ENCODE data around the gene PRSS22. TPM values are rescaled to one million over a fixed set of nuclear protein-coding genes. Genes with fewer than 3 reads are reported as not detected.

PRSS22 gene
- total RNA-seq, 3 donors from 2014 or later, result 0.37 TPM; not detected in 2

DNA sequence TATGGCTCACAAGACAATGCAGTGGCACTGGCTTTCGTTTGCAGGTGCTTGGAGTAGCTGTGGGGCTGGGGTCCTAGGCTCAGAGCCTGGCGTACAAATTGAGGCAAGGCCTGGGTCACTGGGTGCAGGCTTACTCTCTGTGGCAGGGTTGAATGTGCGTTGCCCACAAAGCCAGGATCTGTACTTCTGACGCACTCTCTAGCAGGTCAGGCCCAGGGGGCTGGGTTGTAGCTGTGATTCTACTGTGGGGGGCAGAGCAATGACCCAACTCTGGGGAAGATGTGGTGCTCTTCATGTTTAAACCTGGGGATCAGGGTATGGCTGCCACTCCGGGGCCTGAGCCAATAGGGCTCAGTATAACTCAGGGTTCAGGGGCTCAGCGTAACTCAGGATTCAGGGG is 47.3 kb downstream of the PRSS22 start:
- H3K27me3 Mint-ChIP-seq (ENCODE audit: low read depth), result peaks cover 23% of the 10 kb centered on the region
- no peak overlapping the region for H3K4me3 Mint-ChIP-seq
- ATAC-seq (no peak), DNase-seq (no peak)
- no peaks in the 10 kb centered on the region for H3K36me3 Mint-ChIP-seq (ENCODE audit: insufficient read depth)
- H3K4me1 Mint-ChIP-seq (ENCODE audit: low read depth), result no peaks in the 10 kb centered on the region
- H3K9me3 Mint-ChIP-seq, result no peaks in the 10 kb centered on the region

DNA sequence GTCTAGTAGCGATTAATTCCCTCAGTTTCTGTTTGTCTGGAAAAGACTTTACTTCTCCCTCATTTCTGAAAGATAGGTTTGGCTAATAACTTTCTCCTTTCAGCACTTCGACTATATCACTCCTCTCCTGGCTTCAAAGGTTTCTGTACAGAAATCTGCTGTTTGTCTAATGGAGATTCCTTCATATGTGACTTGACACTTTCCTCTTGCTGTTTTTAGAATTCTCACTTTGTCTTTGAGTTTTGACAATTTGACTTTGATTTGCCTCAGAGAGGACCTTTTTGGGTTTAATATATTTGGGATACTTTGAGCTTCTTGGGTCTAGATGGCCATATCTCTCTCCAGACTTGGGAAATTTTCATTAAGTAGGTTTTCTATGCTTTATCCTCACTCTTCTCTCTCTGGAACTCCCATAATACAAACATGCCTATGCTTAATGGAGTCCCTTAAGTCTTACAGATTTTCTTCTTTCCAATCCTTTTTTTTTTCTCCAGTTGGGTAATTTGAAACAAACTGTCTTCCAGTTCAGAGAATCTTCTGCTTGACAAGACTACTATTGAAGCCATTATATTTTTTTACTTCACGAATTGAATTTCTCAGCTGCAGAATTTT is 48.7 kb downstream of the PRSS22 start:
- H3K9me3 Mint-ChIP-seq, result no peaks in the 10 kb centered on the region
- H3K4me1 Mint-ChIP-seq (ENCODE audit: low read depth), result no peaks in the 10 kb centered on the region
- H3K27me3 Mint-ChIP-seq (ENCODE audit: low read depth), result peaks cover 24% of the 10 kb centered on the region
- DNase-seq (no peak), ATAC-seq (no peak)
- no peaks in the 10 kb centered on the region for H3K36me3 Mint-ChIP-seq (ENCODE audit: insufficient read depth)
- H3K4me3 Mint-ChIP-seq, result no peak overlapping the region

DNA sequence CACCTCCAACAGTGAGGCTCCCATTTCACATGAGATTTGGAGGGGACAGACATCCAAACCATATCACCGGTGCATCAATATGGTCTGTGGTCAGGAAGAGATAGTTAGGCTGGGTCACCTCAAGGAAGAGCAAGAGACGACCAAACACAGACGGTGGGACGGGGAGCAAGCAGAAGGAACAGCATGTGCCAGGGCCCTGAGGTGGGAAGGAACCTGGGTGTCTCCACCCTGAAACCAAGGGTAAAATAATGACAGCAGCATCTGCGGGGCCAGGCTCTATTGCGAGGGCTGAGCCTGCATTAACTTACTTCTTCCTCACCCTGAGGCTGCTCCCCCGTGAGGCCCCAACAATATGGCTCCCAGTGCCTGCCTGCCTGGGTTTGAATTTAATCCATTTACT is 49.8 kb downstream of the PRSS22 start:
- H3K4me1 Mint-ChIP-seq (ENCODE audit: low read depth), result no peaks in the 10 kb centered on the region
- DNase-seq, result no peak
- no peak overlapping the region for H3K4me3 Mint-ChIP-seq
- no peak for ATAC-seq
- no peaks in the 10 kb centered on the region for H3K36me3 Mint-ChIP-seq (ENCODE audit: insufficient read depth)
- H3K27me3 Mint-ChIP-seq (ENCODE audit: low read depth), result peaks cover 23% of the 10 kb centered on the region
- peaks cover 8% of the 10 kb centered on the region for H3K9me3 Mint-ChIP-seq

DNA sequence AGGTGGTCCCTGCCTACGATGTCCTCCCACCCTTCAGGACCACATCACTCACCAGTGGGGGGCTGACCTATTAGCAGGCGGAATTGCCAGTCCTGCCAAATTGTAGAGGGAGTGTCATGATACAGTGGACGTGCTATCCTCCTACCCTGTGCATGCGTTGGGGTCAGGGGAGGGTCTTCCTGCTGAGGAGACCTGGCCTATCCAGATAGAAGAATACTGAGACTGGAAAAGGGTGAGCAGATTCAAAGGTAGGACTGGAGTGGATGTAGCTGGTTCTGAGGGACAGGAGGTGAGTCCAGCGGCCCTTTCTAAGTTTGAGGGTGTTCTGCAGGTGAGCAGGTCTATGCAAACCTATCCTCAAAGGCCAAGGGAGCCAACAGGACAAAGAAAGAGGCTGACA is 51.7 kb downstream of the PRSS22 start:
- H3K27me3 Mint-ChIP-seq (ENCODE audit: low read depth), result peaks cover 19% of the 10 kb centered on the region
- no peak overlapping the region for H3K4me3 Mint-ChIP-seq
- no peaks in the 10 kb centered on the region for H3K4me1 Mint-ChIP-seq (ENCODE audit: low read depth)
- H3K9me3 Mint-ChIP-seq, result peaks cover 12% of the 10 kb centered on the region
- no peaks in the 10 kb centered on the region for H3K36me3 Mint-ChIP-seq (ENCODE audit: insufficient read depth)
- ATAC-seq (no peak), DNase-seq (no peak)

DNA sequence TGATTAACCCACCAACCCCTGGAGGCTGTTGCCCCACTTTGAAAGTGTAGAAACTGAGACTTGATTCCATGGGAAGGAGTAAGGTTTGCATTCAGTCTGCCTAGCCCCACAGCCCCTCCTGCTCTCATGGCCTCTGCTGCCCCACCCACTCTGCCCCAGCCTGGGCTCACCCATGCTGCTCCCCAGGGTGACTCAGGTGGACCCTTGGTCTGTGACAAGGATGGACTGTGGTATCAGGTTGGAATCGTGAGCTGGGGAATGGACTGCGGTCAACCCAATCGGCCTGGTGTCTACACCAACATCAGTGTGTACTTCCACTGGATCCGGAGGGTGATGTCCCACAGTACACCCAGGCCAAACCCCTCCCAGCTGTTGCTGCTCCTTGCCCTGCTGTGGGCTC is 53.2 kb downstream of the PRSS22 start:
- Mint-ChIP-seq H3K9me3 (peaks cover 12% of the 10 kb centered on the region), H3K4me1 (ENCODE audit: low read depth) (no peaks in the 10 kb centered on the region), H3K4me3 (no peak overlapping the region), H3K27me3 (ENCODE audit: low read depth) (peaks cover 14% of the 10 kb centered on the region), H3K36me3 (ENCODE audit: insufficient read depth) (no peaks in the 10 kb centered on the region)
- ATAC-seq (no peak), DNase-seq (no peak)

DNA sequence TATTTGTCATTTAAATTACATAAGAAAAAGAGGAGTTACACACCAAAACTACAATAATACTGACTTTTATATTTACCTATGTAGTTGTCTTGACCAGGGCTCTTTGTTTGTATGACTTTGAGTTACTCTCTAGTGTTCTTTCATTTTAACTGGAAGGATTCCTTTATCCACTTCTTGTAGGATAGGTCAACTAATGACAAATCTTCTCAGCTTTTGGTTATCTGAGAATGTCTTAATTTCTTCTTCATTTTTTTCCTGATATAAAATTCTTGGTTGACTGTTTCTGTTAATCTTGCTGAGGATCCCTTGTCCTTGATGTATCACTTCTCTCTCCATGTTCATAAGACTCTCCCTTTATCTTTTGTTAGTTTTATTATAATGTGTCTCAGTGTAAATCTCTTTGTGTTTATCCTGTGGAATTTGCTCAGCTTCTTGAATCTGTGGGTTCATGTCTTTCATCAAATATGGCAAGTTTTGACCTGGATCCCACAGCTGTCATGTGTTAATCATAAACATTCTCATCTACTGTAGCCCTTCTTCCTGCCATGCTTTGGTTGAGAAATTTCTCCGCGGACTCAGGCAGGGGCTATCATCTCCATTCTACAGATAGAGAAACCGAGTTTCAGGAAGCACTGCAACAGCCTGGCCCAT is 54.3 kb downstream of the PRSS22 start:
- Mint-ChIP-seq H3K27me3 (ENCODE audit: low read depth) (peaks cover 14% of the 10 kb centered on the region), H3K4me1 (ENCODE audit: low read depth) (no peaks in the 10 kb centered on the region), H3K36me3 (ENCODE audit: insufficient read depth) (no peaks in the 10 kb centered on the region), H3K9me3 (peaks cover 12% of the 10 kb centered on the region), H3K4me3 (no peak overlapping the region)
- ATAC-seq (no peak), DNase-seq (no peak)

Other genes with a start within 250 kb of the PRSS22 start
- gene KCTD5, start 175.6 kb downstream of the PRSS22 start, total RNA-seq, result 10 to 100 TPM; 38.7 to 56.1 (median 42.0) TPM
- gene PRSS27, start 137.9 kb downstream of the PRSS22 start, total RNA-seq, result 1 to 10 TPM in 1 of 3 donors, under 1 TPM in 2; 0.76 to 1.2 (median 0.84) TPM
- gene SRRM2, start 105.5 kb downstream of the PRSS22 start, total RNA-seq, result 100 to 1,000 TPM; 537 to 551 (median 548) TPM
- gene ELOB, start 80.9 kb downstream of the PRSS22 start, total RNA-seq, result 100 to 1,000 TPM; 223 to 320 (median 298) TPM
- gene PRSS33, start 70.6 kb downstream of the PRSS22 start, total RNA-seq, result under 1 TPM in 2 of 3 donors, not detected in 1; 0.13 to 0.32 TPM
- not detected for gene PRSS41, start 59.7 kb downstream of the PRSS22 start, total RNA-seq
- gene PRSS21, start 40.9 kb downstream of the PRSS22 start, total RNA-seq, result 10 to 100 TPM in 2 of 3 donors, 1 to 10 TPM in 1; 8.9 to 16.1 (median 13.2) TPM
- gene ZG16B, start 27.9 kb downstream of the PRSS22 start, total RNA-seq, result under 1 TPM in 1 of 3 donors, not detected in 2; 0.33 TPM
- 10 to 100 TPM; 25.7 to 28.7 (median 28.5) TPM for gene FLYWCH2, start 25.0 kb upstream of the PRSS22 start, total RNA-seq
- gene FLYWCH1, start 53.8 kb upstream of the PRSS22 start, total RNA-seq, result 10 to 100 TPM; 39.8 to 47.9 (median 46.8) TPM
- under 1 TPM in 2 of 3 donors, not detected in 1; 0.11 TPM for gene KREMEN2, start 106.1 kb upstream of the PRSS22 start, total RNA-seq
- gene PAQR4, start 111.2 kb upstream of the PRSS22 start, total RNA-seq, result 10 to 100 TPM; 17.4 to 24.9 (median 22.6) TPM
- gene PKMYT1, start 122.3 kb upstream of the PRSS22 start, total RNA-seq, result 10 to 100 TPM; 53.1 to 79.1 (median 66.0) TPM
- gene CLDN9, start 154.8 kb upstream of the PRSS22 start, total RNA-seq, result not detected
- gene CLDN6, start 160.0 kb upstream of the PRSS22 start, total RNA-seq, result under 1 TPM; 0.18 to 0.30 (median 0.22) TPM
- 1 to 10 TPM; 4.2 to 6.9 (median 5.1) TPM for gene TNFRSF12A, start 162.2 kb upstream of the PRSS22 start, total RNA-seq
- gene HCFC1R1, start 165.8 kb upstream of the PRSS22 start, total RNA-seq, result 10 to 100 TPM; 32.7 to 36.9 (median 33.9) TPM
- gene THOC6, start 165.9 kb upstream of the PRSS22 start, total RNA-seq, result 10 to 100 TPM; 70.4 to 86.3 (median 71.7) TPM
- gene BICDL2, start 178.8 kb upstream of the PRSS22 start, total RNA-seq, result under 1 TPM in 1 of 3 donors, not detected in 2; 0.05 TPM
- under 1 TPM; 0.46 to 0.84 (median 0.66) TPM for gene MMP25, start 188.4 kb upstream of the PRSS22 start, total RNA-seq
- gene IL32, start 207.5 kb upstream of the PRSS22 start, total RNA-seq, result 100 to 1,000 TPM; 585 to 715 (median 696) TPM
- under 1 TPM in 2 of 3 donors, not detected in 1; 0.11 TPM for gene ZSCAN10, start 241.1 kb upstream of the PRSS22 start, total RNA-seq

All from activated T-cell treated with anti-CD3 and anti-CD28 coated beads, Interleukin-2, amount 50 U/mL, for 4 hours (primary cell).